HCT116 (cell line): ENCODE measurements around the gene FERD3L. TPM values are rescaled to one million over a fixed set of nuclear protein-coding genes. Genes with fewer than 3 reads are reported as not detected.

Source experiments
- ATAC-seq: fragments of 200-7000 bp; cut with Tn5 transposase; 2 replicates; pipeline ENCODE4 v1.9.1; 2020; ENCODE audit warnings: mild to moderate bottlenecking, moderate library complexity
- BruUV-seq: library from RNA; stranded (reverse); fragments of 400-500 nt; replicated peaks from 2 replicates; lab custom pipeline; 2021; lab: Mats Ljungman, UMichigan
- CTCF ChIA-PET: fragments of 300-600 bp; sonication (Branson Sonifier 250); formaldehyde crosslinking; loops from one replicate; lab custom pipeline; 2021; ENCODE audit warnings: antibody characterized with exemption; lab: Charles Lee
- POLR2A ChIA-PET: fragments of 300-600, 350-600 bp; sonication (Branson Sonifier 250); formaldehyde crosslinking; loops from one replicate; lab custom pipeline; 2021; ENCODE audit warnings: antibody characterized with exemption; lab: Charles Lee
- RAD21 ChIA-PET, 2 experiments: fragments of 300-600 bp; sonication (Branson Sonifier 250); formaldehyde crosslinking; loops; one replicate each; lab custom pipeline; 2023; ENCODE audit warnings: low total read pairs in 2 of 2; ENCODE audit not compliant: uncharacterized antibody in 2 of 2, unreplicated experiment in 2 of 2, low non-redundant PET in 1 of 2; lab: Charles Lee
- DNase-seq: peaks from one replicate; pipeline ENCODE4 v3.0.0-alpha.2; 2010; ENCODE audit warnings: low read depth, low spot score
- H2AFZ ChIP-seq: fragments of 200-600 bp; shearing (Covaris generic), sonication (generic); 2 replicates; pipeline ENCODE4 v1.6.1; 2017; ENCODE audit warnings: low read depth, mixed run types, mixed read lengths, antibody characterized with exemption, low read length; ENCODE audit not compliant: poor library complexity, severe bottlenecking
- H3K27ac ChIP-seq: 2 replicates; pipeline ENCODE4 v1.5.1; 2012; ENCODE audit warnings: low read depth, low read length
- H3K27me3 ChIP-seq: fragments of 200-600 bp; sonication (generic); 2 replicates; pipeline ENCODE4 v1.6.1; 2016; ENCODE audit warnings: mixed run types, low read length, mixed read lengths; ENCODE audit not compliant: insufficient read depth
- H3K36me3 ChIP-seq, 2 experiments: fragments of 200-500 bp in 1 of 2; fragments of 200-600 bp in 1 of 2; sonication (Bioruptor generic) in 1 of 2; sonication (generic) in 1 of 2; 2 replicates each; pipeline versions ENCODE4 v1.5.1 to v1.6.1; 2014 to 2016; ENCODE audit warnings: low read length in 2 of 2, inconsistent platforms in 1 of 2, mixed read lengths in 1 of 2, mixed run types in 1 of 2; ENCODE audit not compliant: insufficient read depth in 2 of 2, control insufficient read depth in 1 of 2
- H3K4me1 ChIP-seq, 2 experiments: fragments of 200-600 bp in 1 of 2; sonication (generic) in 1 of 2; 2 replicates each; pipeline versions ENCODE4 v1.5.1 to v1.6.1; 2012 to 2017; ENCODE audit warnings: low read length in 2 of 2, inconsistent platforms in 1 of 2, mild to moderate bottlenecking in 1 of 2, mixed read lengths in 1 of 2, mixed run types in 1 of 2, moderate library complexity in 1 of 2; ENCODE audit not compliant: insufficient read depth in 2 of 2, control insufficient read depth in 1 of 2
- H3K4me2 ChIP-seq: fragments of 200-600 bp; sonication (generic); 2 replicates; pipeline ENCODE4 v1.6.1; 2017; ENCODE audit warnings: mixed run types, low read length, mixed read lengths
- H3K4me3 ChIP-seq, 2 experiments: fragments of 200-600 bp in 1 of 2; sonication (generic) in 1 of 2; replicated peaks in 1 of 2; 2 replicates each; pipeline ENCODE4 v1.5.1; 2011 to 2016; ENCODE audit warnings: low read length in 2 of 2, control low read depth in 1 of 2, low read depth in 1 of 2, mild to moderate bottlenecking in 1 of 2, mixed read lengths in 1 of 2, mixed run types in 1 of 2
- H3K79me2 ChIP-seq: fragments of 200-600 bp; sonication (generic); 2 replicates; pipeline ENCODE4 v1.6.1; 2017; ENCODE audit warnings: mild to moderate bottlenecking, mixed run types, low read length, moderate library complexity, mixed read lengths; ENCODE audit not compliant: insufficient read depth
- H3K9ac ChIP-seq: fragments of 200-600 bp; sonication (generic); 2 replicates; pipeline ENCODE4 v1.6.1; 2016; ENCODE audit warnings: low read length, mixed read lengths
- H3K9me2 ChIP-seq: fragments of 200-600 bp; sonication (generic), shearing (Covaris generic); 2 replicates; pipeline ENCODE4 v1.6.1; 2017; ENCODE audit warnings: mixed run types, mild to moderate bottlenecking, moderate library complexity; ENCODE audit not compliant: insufficient read depth
- H3K9me3 ChIP-seq, 2 experiments: fragments of 200-500 bp in 1 of 2; fragments of 200-600 bp in 1 of 2; sonication (Bioruptor generic) in 1 of 2; sonication (generic) in 1 of 2; 2 replicates each; pipeline ENCODE4 v1.6.1; 2014 to 2017; ENCODE audit warnings: low read length in 2 of 2, mixed read lengths in 2 of 2, inconsistent platforms in 1 of 2, low read depth in 1 of 2, mild to moderate bottlenecking in 1 of 2, mixed run types in 1 of 2, moderate library complexity in 1 of 2; ENCODE audit not compliant: control insufficient read depth in 1 of 2, insufficient read depth in 1 of 2
- H4K20me1 ChIP-seq: fragments of 200-600 bp; sonication (generic), shearing (Covaris generic); 2 replicates; pipeline ENCODE4 v1.6.1; 2017; ENCODE audit warnings: mixed run types, mild to moderate bottlenecking, moderate library complexity; ENCODE audit not compliant: insufficient read depth
- CBX3 ChIP-seq: IDR thresholded peaks from 2 replicates; pipeline ENCODE4 v1.6.1; 2012; ENCODE audit warnings: low read depth
- EGR1 ChIP-seq: IDR thresholded peaks from 2 replicates; pipeline ENCODE4 v1.6.1; 2012; ENCODE audit warnings: low read depth
- EZH2 ChIP-seq: fragments of 200-600 bp; sonication (generic); IDR thresholded peaks from 2 replicates; pipeline ENCODE4 v1.6.1; 2017; ENCODE audit warnings: antibody characterized with exemption, mixed run types
- FOSL1 ChIP-seq: IDR thresholded peaks from 2 replicates; pipeline ENCODE4 v1.6.1; 2012; ENCODE audit warnings: low read depth
- RAD21 ChIP-seq: IDR thresholded peaks from 2 replicates; pipeline ENCODE4 v1.6.1; 2012; ENCODE audit warnings: low read depth, mild to moderate bottlenecking
- intact Hi-C: fragments of 100-400 bp; cut with micrococcal nuclease; formaldehyde crosslinking; loops from 2 replicates; pipeline ENCODE4 v1.10.0; 2022
- total RNA-seq: library from RNA; stranded (reverse); gene quantifications from one replicate; pipeline ENCODE4 v1.2.1, GENCODE V29; 2021; ENCODE audit not compliant: unreplicated experiment

FERD3L gene
- total RNA-seq, 1 experiment from 2014 or later: not detected

- no peak overlapping the region for H2AFZ ChIP-seq
- DNase-seq (no peak), ATAC-seq (no peak)
- intact Hi-C loops: no loop called here
- peaks cover under 1 to 4% of the 10 kb centered on the region in 2 experiments; a peak in 2 of 4 replicates for H3K4me1 ChIP-seq
- ChIA-PET RAD21 (no interaction called here), POLR2A (no interaction called here), CTCF (no interaction called here)
- H3K27ac ChIP-seq: no peak overlapping the region
- no peaks in the 10 kb centered on the region for H3K27me3 ChIP-seq
- H3K36me3 ChIP-seq: no peaks in the 10 kb centered on the region
- H3K9ac ChIP-seq: no peak overlapping the region
- no peak overlapping the region for H3K4me2 ChIP-seq
- no peak overlapping the region for H3K4me3 ChIP-seq
- no peaks in the 10 kb centered on the region for H3K79me2 ChIP-seq
- H3K9me2 ChIP-seq: no peaks in the 10 kb centered on the region
- no peaks in the 10 kb centered on the region for H4K20me1 ChIP-seq
- BruUV-seq: no TSS peak
- no peak for TF ChIP-seq RAD21
- no peak for TF ChIP-seq FOSL1
- TF ChIP-seq EGR1: no peak
- no peak for TF ChIP-seq EZH2
- no peaks in the 10 kb centered on the region for H3K9me3 ChIP-seq
Observed at GRCh38 chr7:19106241-19107080, 38.8 kb downstream of the FERD3L start.

GRCh38 chr7:19105546-19105945, 39.7 kb downstream of the FERD3L start:
- intact Hi-C loops: no loop called here
- peaks cover 6 to 12% of the 10 kb centered on the region in 2 experiments; a peak in 3 of 4 replicates for H3K4me1 ChIP-seq
- H3K4me2 ChIP-seq: no peak overlapping the region
- DNase-seq: no peak
- no peak for TF ChIP-seq CBX3
- no peak overlapping the region for H3K4me3 ChIP-seq
- ChIA-PET POLR2A (interaction anchor here (0.6 kb wide), 1 partner anchor 81 kb away, joined by 4 read pairs; no protein-coding TSS in a partner anchor), RAD21 (no interaction called here), CTCF (no interaction called here)
- no TSS peak for BruUV-seq
- no peaks in the 10 kb centered on the region for H3K9me2 ChIP-seq
- H3K36me3 ChIP-seq: no peaks in the 10 kb centered on the region
- no peak for ATAC-seq
- no peak overlapping the region for H3K27ac ChIP-seq
- H2AFZ ChIP-seq: no peak overlapping the region
- H3K27me3 ChIP-seq: no peaks in the 10 kb centered on the region
- H3K79me2 ChIP-seq: no peaks in the 10 kb centered on the region
- no peaks in the 10 kb centered on the region for H3K9me3 ChIP-seq
- no peak overlapping the region for H3K9ac ChIP-seq
- H4K20me1 ChIP-seq: no peaks in the 10 kb centered on the region
